ENCODE results near the gene MAB21L3. TPM values are rescaled to one million over a fixed set of nuclear protein-coding genes. Genes with fewer than 3 reads are reported as not detected.

Gene MAB21L3
- total RNA-seq, 1 experiment from 2014 or later: not detected

DNA sequence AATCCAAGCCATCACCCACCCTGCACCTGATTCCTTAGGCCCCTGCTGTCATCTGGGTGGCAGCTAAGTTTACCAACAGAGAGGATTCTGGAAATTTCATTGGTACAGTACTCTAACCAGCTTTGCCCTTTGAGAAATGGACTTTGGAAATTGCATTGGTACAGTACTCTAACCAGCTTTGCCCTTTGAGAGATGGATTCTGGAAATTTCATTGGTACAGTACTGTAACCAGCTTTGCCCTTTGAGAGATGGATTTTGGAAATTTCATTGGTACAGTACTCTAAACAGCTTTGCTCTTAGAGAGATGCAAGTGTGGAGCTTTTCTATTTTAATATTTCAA is 42.5 kb downstream of the MAB21L3 start:
- H3K14ac ChIP-seq (ENCODE audit: insufficient read depth, low read length): no peak overlapping the region
- H2BK120ac ChIP-seq (ENCODE audit: low read depth, low read length, poor library complexity, severe bottlenecking): no peak overlapping the region
- H3K4ac ChIP-seq (ENCODE audit: low read depth, low read length): no peak overlapping the region
- no peak overlapping the region for H3K27ac ChIP-seq (ENCODE audit: insufficient read length, low read depth, low read length)
- TF ChIP-seq, protein P1, sequence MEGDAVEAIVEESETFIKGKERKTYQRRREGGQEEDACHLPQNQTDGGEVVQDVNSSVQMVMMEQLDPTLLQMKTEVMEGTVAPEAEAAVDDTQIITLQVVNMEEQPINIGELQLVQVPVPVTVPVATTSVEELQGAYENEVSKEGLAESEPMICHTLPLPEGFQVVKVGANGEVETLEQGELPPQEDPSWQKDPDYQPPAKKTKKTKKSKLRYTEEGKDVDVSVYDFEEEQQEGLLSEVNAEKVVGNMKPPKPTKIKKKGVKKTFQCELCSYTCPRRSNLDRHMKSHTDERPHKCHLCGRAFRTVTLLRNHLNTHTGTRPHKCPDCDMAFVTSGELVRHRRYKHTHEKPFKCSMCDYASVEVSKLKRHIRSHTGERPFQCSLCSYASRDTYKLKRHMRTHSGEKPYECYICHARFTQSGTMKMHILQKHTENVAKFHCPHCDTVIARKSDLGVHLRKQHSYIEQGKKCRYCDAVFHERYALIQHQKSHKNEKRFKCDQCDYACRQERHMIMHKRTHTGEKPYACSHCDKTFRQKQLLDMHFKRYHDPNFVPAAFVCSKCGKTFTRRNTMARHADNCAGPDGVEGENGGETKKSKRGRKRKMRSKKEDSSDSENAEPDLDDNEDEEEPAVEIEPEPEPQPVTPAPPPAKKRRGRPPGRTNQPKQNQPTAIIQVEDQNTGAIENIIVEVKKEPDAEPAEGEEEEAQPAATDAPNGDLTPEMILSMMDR (conservative IDR thresholded peaks at IDR 0.05): no peak
- H3K4me3 Mint-ChIP-seq: no peak overlapping the region
- H2AFZ ChIP-seq (ENCODE audit: low read length): no peak overlapping the region
- no peaks in the 10 kb centered on the region for H4K20me1 ChIP-seq (ENCODE audit: control insufficient read depth, insufficient read depth, insufficient read length)
- H3K27me3 ChIP-seq (ENCODE audit: insufficient read depth, low read length): no peaks in the 10 kb centered on the region
- no peak overlapping the region for H2BK20ac ChIP-seq (ENCODE audit: low read depth, low read length, poor library complexity, severe bottlenecking)
- no peaks in the 10 kb centered on the region for H3K4me1 ChIP-seq (ENCODE audit: insufficient read depth, low read length)
- no peak overlapping the region for H3K23ac ChIP-seq (ENCODE audit: insufficient read length, low read depth, low read length)
- no peak overlapping the region for H2BK15ac ChIP-seq (ENCODE audit: low read depth, low read length)
- no peak for DNase-seq
- no peaks in the 10 kb centered on the region for H3K36me3 Mint-ChIP-seq (ENCODE audit: insufficient read depth in 1 of 3, low read depth in 3 of 3)
- H4K91ac ChIP-seq (ENCODE audit: insufficient read length, low read depth, low read length): no peak overlapping the region
- H3K9me3 ChIP-seq (ENCODE audit: control insufficient read depth, low read depth, low read length): no peaks in the 10 kb centered on the region
- H2BK12ac ChIP-seq (ENCODE audit: insufficient read length, low read depth, low read length): no peak overlapping the region
- H3K27me3 Mint-ChIP-seq (ENCODE audit: low read depth): peaks cover 21% of the 10 kb centered on the region
- no peak overlapping the region for H4K8ac ChIP-seq (replicated peaks; ENCODE audit: insufficient read length, low read depth, low read length)
- H3K27ac Mint-ChIP-seq: no peak overlapping the region
- H3K4me2 ChIP-seq (ENCODE audit: insufficient read depth, insufficient read length, low read length): no peak overlapping the region
- H3K4me1 Mint-ChIP-seq: peaks cover 6 to 8% of the 10 kb centered on the region in 2 experiments
- H2AK5ac ChIP-seq (ENCODE audit: insufficient read length, low read length): no peak overlapping the region
- H3K79me1 ChIP-seq (ENCODE audit: insufficient read depth, low read depth, low read length, poor library complexity, severe bottlenecking): no peaks in the 10 kb centered on the region
- H3T11ph ChIP-seq (ENCODE audit: low read length): no peak overlapping the region
- no peak overlapping the region for H3K9ac ChIP-seq (ENCODE audit: extremely low read depth, insufficient read length, low read length)
- no peak overlapping the region for H3K56ac ChIP-seq (ENCODE audit: insufficient read length, low read depth, low read length)
- H4K5ac ChIP-seq (ENCODE audit: insufficient read length, low read depth, low read length): no peak overlapping the region
- H3K18ac ChIP-seq (ENCODE audit: insufficient read length, low read depth, low read length): no peak overlapping the region
- H3K79me2 ChIP-seq (ENCODE audit: insufficient read depth, low read length): no peaks in the 10 kb centered on the region
- H3K23me2 ChIP-seq (ENCODE audit: insufficient read length, low read depth, low read length, poor library complexity, severe bottlenecking): peaks cover 4% of the 10 kb centered on the region
- no peak overlapping the region for H2BK5ac ChIP-seq (ENCODE audit: insufficient read length, low read length)
- peaks cover 0 to 2% of the 10 kb centered on the region in 2 experiments; a peak in 2 of 5 replicates for H3K9me3 Mint-ChIP-seq
